Activated B cell treated with CpG ODN at 0.5 μM for 24 hours (primary cell): ENCODE measurements around the gene PGD. TPM values are rescaled to one million over a fixed set of nuclear protein-coding genes. Genes with fewer than 3 reads are reported as not detected.

ENCODE experiments used
- ATAC-seq: fragments of 200-7000 bp; cut with Tn5 transposase; one replicate; pipeline ENCODE4 v1.10.0; 2021; ENCODE audit warnings: low read depth, mild to moderate bottlenecking, moderate library complexity
- CTCF ChIA-PET: fragments of 350-600 bp; sonication (Branson Sonifier 250); formaldehyde crosslinking; loops from one replicate; lab custom pipeline; 2021; ENCODE audit warnings: antibody characterized with exemption; lab: Charles Lee
- POLR2A ChIA-PET: fragments of 350-600 bp; sonication (Branson Sonifier 250); formaldehyde crosslinking; loops from one replicate; lab custom pipeline; 2021; ENCODE audit warnings: antibody characterized with exemption; lab: Charles Lee
- DNase-seq: peaks from one replicate; pipeline ENCODE4 v3.0.0; 2022
- H3K27ac Mint-ChIP-seq: one replicate; pipeline ENCODE4 v1.8.0; 2020; ENCODE audit warnings: mixed read lengths
- H3K27me3 Mint-ChIP-seq: one replicate; pipeline ENCODE4 v1.8.0; 2021; ENCODE audit warnings: mixed read lengths
- H3K36me3 Mint-ChIP-seq: one replicate; pipeline ENCODE4 v1.8.0; 2021; ENCODE audit warnings: low read depth, mixed read lengths
- H3K4me1 Mint-ChIP-seq: one replicate; pipeline ENCODE4 v1.8.0; 2021; ENCODE audit warnings: mixed read lengths
- H3K4me3 Mint-ChIP-seq: one replicate; pipeline ENCODE4 v1.8.0; 2020; ENCODE audit warnings: mild to moderate bottlenecking, mixed read lengths
- H3K9me3 Mint-ChIP-seq: one replicate; pipeline ENCODE4 v1.8.0; 2020; ENCODE audit warnings: mixed read lengths
- CTCF ChIP-seq: fragments of 200-600 bp; IDR thresholded peaks from one replicate; pipeline ENCODE4 v1.8.0; 2022; ENCODE audit warnings: antibody characterized with exemption, mild to moderate bottlenecking
- intact Hi-C: fragments of 100-400 bp; cut with micrococcal nuclease; formaldehyde crosslinking; loops from one replicate; pipeline ENCODE4 v1.15.1; 2024
- total RNA-seq: library from RNA; stranded (reverse); gene quantifications from 2 replicates; pipeline ENCODE4 v1.2.3, GENCODE V29; 2022

The PGD gene
- total RNA-seq, 1 donor from 2014 or later: 108 TPM

DNA sequence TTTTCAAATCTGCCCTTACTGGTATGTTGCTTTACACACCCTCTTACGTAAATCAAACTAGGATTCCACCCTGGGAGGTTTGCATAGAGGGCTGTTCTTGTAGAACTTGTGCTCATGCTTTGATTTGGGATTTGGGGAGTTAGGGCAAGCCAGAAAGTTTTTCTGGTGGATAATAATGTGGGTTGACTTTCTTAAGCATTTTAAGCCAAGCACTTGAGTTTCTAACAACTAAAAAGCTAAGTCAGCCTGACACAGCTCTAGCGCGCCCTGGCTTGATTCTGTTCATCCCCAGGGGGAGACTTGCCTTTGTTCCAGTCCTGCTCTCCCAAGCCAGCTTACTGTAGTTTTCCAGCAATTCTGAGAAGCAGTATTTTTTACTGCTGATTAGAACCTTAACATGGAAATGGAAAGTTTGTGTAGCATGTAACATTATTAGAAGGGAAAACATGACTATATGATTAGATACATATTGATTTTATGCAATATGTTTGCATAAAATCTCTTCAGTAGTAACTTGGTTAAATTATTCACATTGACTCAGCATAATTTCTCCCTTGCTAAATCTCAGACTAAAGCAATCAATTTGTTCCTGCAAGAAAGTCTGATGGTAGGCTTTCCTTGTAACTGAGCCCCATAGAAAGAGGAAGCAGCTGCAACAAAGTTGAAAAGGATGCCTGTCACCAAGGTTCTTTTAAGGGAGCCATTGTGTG lies 11.0 kb upstream of the PGD start:
- H3K36me3 Mint-ChIP-seq: no peaks in the 10 kb centered on the region
- no peaks in the 10 kb centered on the region for H3K27me3 Mint-ChIP-seq
- H3K27ac Mint-ChIP-seq: peak overlapping the region; percentile 71
- ChIA-PET CTCF (interaction anchor here (1.1 to 2.2 kb wide), 4 partner anchors 10 to 106 kb away, joined by 3 to 9 read pairs (median 4); partner anchors contain the start of genes CENPS and PGD), POLR2A (interaction anchor here (0.9 to 2.5 kb wide), 2 partner anchors 11 to 42 kb away, joined by 6 to 41 read pairs; partner anchors contain the start of genes CENPS and PGD)
- intact Hi-C loops: loop anchor here (1.0 kb wide), 1 partner anchor 10 kb away; no protein-coding TSS in a partner anchor
- ATAC-seq: peak; percentile 79
- H3K9me3 Mint-ChIP-seq: no peaks in the 10 kb centered on the region
- H3K4me1 Mint-ChIP-seq: peaks cover 12% of the 10 kb centered on the region
- no peak for TF ChIP-seq CTCF
- no peak for DNase-seq
- no peak overlapping the region for H3K4me3 Mint-ChIP-seq

- CTCF ChIA-PET: interaction anchor here (1.1 to 2.2 kb wide), 4 partner anchors 11 to 106 kb away, joined by 3 to 9 read pairs (median 4); partner anchors contain the start of genes CENPS and PGD
- Mint-ChIP-seq H3K27ac (peak overlapping the region; percentile 71), H3K27me3 (no peaks in the 10 kb centered on the region), H3K4me3 (no peak overlapping the region), H3K36me3 (no peaks in the 10 kb centered on the region), H3K9me3 (no peaks in the 10 kb centered on the region), H3K4me1 (peaks cover 12% of the 10 kb centered on the region)
- DNase-seq: no peak
- no peak for TF ChIP-seq CTCF
- POLR2A ChIA-PET: interaction anchor here (0.9 to 2.5 kb wide), 2 partner anchors 10 to 42 kb away, joined by 6 to 41 read pairs; partner anchors contain the start of genes CENPS and PGD
- no peak for ATAC-seq
- intact Hi-C loops: loop anchor here (1.0 kb wide), 1 partner anchor 10 kb away; no protein-coding TSS in a partner anchor
These were observed 10.5 kb upstream of the PGD start for GRCh38 chr1:10388387-10388715.

DNA sequence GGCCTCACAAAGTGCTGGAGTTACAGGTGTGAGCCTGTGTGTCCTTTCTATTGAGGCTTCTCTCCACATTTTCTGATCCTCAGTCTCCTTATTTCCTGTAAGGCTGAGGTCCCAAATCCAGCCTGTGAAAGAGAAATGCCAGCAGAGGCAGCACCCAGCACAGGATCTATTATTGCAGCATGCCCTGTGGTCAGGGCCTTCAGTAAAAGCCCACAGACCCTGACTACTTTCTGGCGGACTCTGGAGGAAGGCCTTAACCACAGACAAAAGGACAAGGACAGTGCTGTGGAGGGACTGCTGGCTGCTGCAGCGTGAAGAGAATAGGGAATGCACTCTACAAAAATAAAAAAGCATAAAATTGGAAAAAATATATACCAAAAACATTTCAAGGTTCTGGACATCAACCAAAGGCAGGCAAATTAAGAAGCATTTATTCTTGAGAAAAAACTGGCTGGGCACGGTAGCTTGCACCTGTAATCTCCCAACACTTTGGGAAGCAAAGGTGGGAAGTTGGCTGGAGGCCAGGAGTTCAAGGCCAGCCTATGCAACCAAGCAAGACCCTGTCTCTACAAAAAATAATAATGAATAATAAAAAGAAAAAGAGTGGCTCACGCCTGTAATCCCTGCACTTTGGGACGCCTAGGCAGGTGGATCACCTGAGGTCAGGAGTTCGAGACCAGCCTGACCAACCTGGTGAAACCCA lies 9.4 kb upstream of the PGD start:
- no peak overlapping the region for H3K4me3 Mint-ChIP-seq
- H3K9me3 Mint-ChIP-seq: no peaks in the 10 kb centered on the region
- no peak overlapping the region for H3K27ac Mint-ChIP-seq
- TF ChIP-seq CTCF: no peak
- POLR2A ChIA-PET: interaction anchor here (2.5 kb wide), 1 partner anchor 9 kb away, joined by 41 read pairs; the partner anchor contains the start of gene PGD
- CTCF ChIA-PET: interaction anchor here (0.7 kb wide), 1 partner anchor 1634 kb away, joined by 3 read pairs; no protein-coding TSS in a partner anchor
- DNase-seq (no peak), ATAC-seq (no peak)
- intact Hi-C loops: no loop called here
- no peaks in the 10 kb centered on the region for H3K36me3 Mint-ChIP-seq
- H3K4me1 Mint-ChIP-seq: peaks cover 12% of the 10 kb centered on the region
- no peaks in the 10 kb centered on the region for H3K27me3 Mint-ChIP-seq

- ChIA-PET CTCF (no interaction called here), POLR2A (no interaction called here)
- H3K27me3 Mint-ChIP-seq: no peaks in the 10 kb centered on the region
- intact Hi-C loops: loop anchor here (5.0 kb wide), 1 partner anchor 1410 kb away; the partner anchor contains the start of genes CLCN6 and MTHFR
- no peak overlapping the region for H3K27ac Mint-ChIP-seq
- peaks cover 14% of the 10 kb centered on the region for H3K36me3 Mint-ChIP-seq
- ATAC-seq: no peak
- no peak for DNase-seq
- no peak for TF ChIP-seq CTCF
- peak overlapping the region; percentile 35 for H3K4me3 Mint-ChIP-seq
- H3K4me1 Mint-ChIP-seq: peaks cover 22% of the 10 kb centered on the region
- H3K9me3 Mint-ChIP-seq: no peaks in the 10 kb centered on the region
These were observed 2.0 kb upstream of the PGD start for GRCh38 chr1:10396870-10397269.
